Kidney (tissue), 14 donors: ENCODE measurements around the gene PRODH2. TPM values are rescaled to one million over a fixed set of nuclear protein-coding genes. Genes with fewer than 3 reads are reported as not detected.

Source experiments
- DNase-seq, 5 donors: peaks; one replicate each; pipeline ENCODE4 v3.0.0-alpha.2; 2013 to 2020
- FAIRE-seq: peaks from 2 replicates; lab custom pipeline; 2012; peaks lifted over from hg19 to GRCh38; lab: Jason Lieb, UNC
- H3K27ac ChIP-seq, 2 donors: one replicate each; pipeline ENCODE4 v1.7.0; 2013; ENCODE audit warnings: low read depth in 2 of 2, low read length in 2 of 2, inconsistent platforms in 1 of 2
- H3K27me3 ChIP-seq: one replicate; pipeline ENCODE4 v1.7.1; 2013; ENCODE audit warnings: low read length, inconsistent platforms; ENCODE audit not compliant: control insufficient read depth, insufficient read depth
- H3K36me3 ChIP-seq, 3 donors: one replicate each; pipeline versions ENCODE4 v1.7.0 to v1.7.1; 2013; ENCODE audit warnings: low read length in 3 of 3, control low read depth in 1 of 3, inconsistent platforms in 1 of 3; ENCODE audit not compliant: insufficient read depth in 3 of 3, control insufficient read depth in 2 of 3
- H3K4me1 ChIP-seq, 3 donors: one replicate each; pipeline versions ENCODE4 v1.7.0 to v1.7.1; 2013; ENCODE audit warnings: low read length in 3 of 3, inconsistent platforms in 1 of 3, low read depth in 1 of 3; ENCODE audit not compliant: control insufficient read depth in 2 of 3, insufficient read depth in 2 of 3
- H3K4me3 ChIP-seq, 3 donors: one replicate each; pipeline versions ENCODE4 v1.7.0 to v1.8.1; 2013; ENCODE audit warnings: low read length in 3 of 3, control low read depth in 1 of 3, inconsistent platforms in 1 of 3
- H3K9ac ChIP-seq, 3 donors: one replicate each; pipeline versions ENCODE4 v1.7.0 to v1.7.1; 2013; ENCODE audit warnings: low read length in 3 of 3, control low read depth in 1 of 3, inconsistent platforms in 1 of 3
- H3K9me3 ChIP-seq, 3 donors: one replicate each; pipeline versions ENCODE4 v1.7.0 to v1.7.1; 2013; ENCODE audit warnings: low read length in 3 of 3, control low read depth in 1 of 3, inconsistent platforms in 1 of 3; ENCODE audit not compliant: control insufficient read depth in 2 of 3, insufficient read depth in 1 of 3
- intact Hi-C: fragments of 100-400 bp; cut with DNase I; formaldehyde crosslinking; loops from one replicate; pipeline ENCODE4 v1.11.1; 2022
- polyA plus RNA-seq: library from polyadenylated mRNA; stranded (reverse); fragments of 350-450 nt; fragmentation: Illumina TruSeq; extraction: RNeasy Lipid Tissue Mini Kit (QIAGEN cat#74804); gene quantifications from one replicate; pipeline ENCODE4 v1.2.3, GENCODE V29; 2014; ENCODE audit warnings: low read depth, low replicate concordance; ENCODE audit not compliant: insufficient read depth
- total RNA-seq: library from RNA; stranded (reverse); fragmentation: NEBNext Ultra II Directional; extraction: Animal tissue kit (Norgen Biotek cat#: 25700); gene quantifications from one replicate; pipeline ENCODE4 v1.2.1, GENCODE V29; 2021
- TF ChIP-seq, protein P1 (sequence below): IDR thresholded peaks from 3 replicates; pipeline ENCODE4 v1.5.1; 2012; ENCODE audit warnings: mild to moderate bottlenecking, moderate library complexity, borderline replicate concordance; ENCODE audit not compliant: insufficient read depth; ENCODE audit errors: extremely low read depth
- donor health status: control.
- donor health status: control.
- donor health status: control.
- donor health status: control.
- donor health status: control.
- donor health status: DM: yes; HTN: yes; CAD: no.
- donor health status: Normal renal cell carcinoma (clear cell type).

PRODH2 gene
- total and polyA plus RNA-seq, 2 donors from 2014 or later, result 9.0 to 409 TPM

DNA sequence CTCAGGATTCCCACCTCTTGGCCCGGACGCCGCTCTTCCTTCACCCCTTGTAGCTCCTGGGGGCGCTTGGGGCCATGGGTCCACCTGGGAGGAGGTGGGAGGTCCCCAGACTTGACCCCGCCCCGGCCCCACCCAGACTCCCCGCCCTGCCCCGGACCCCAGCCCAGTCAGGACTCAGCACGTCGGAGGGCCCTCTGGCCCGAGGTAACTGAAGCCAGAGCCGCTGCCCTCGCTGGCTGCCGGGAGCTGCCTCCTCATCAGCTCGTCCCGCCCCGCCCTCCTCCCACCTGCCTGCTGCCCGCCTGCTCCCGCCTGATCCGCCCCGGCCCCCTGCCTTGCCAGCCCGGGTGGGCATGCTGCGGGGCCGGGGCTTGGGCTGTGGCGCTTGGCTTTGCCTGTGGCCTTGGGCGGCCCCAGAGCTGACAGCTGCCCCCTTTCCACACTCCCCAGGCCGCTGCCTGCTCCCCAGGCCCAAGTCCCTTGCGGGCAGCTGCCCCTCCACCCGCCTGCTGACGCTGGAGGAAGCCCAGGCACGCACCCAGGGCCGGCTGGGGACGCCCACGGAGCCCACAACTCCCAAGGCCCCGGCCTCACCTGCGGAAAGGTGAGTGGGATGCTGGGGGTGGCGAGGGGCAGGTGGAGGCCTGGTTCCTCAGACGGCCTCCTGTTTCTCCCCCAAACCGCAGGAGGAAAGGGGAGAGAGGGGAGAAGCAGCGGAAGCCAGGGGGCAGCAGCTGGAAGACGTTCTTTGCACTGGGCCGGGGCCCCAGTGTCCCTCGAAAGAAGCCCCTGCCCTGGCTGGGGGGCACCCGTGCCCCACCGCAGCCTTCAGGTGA lies 27.9 kb downstream of the PRODH2 start:
- no peaks in the 10 kb centered on the region for H3K4me1 ChIP-seq
- no peak overlapping the region for H3K27ac ChIP-seq
- intact Hi-C loops, result no loop called here
- H3K9me3 ChIP-seq, result no peaks in the 10 kb centered on the region
- no peaks in the 10 kb centered on the region for H3K36me3 ChIP-seq
- H3K9ac ChIP-seq, result no peak overlapping the region
- FAIRE-seq (no peak), DNase-seq (peak in 3 of 5 donors; percentile 17 to 72 (median 32))
- H3K4me3 ChIP-seq, result no peak overlapping the region
- H3K27me3 ChIP-seq, result no peaks in the 10 kb centered on the region
- TF ChIP-seq, protein P1, sequence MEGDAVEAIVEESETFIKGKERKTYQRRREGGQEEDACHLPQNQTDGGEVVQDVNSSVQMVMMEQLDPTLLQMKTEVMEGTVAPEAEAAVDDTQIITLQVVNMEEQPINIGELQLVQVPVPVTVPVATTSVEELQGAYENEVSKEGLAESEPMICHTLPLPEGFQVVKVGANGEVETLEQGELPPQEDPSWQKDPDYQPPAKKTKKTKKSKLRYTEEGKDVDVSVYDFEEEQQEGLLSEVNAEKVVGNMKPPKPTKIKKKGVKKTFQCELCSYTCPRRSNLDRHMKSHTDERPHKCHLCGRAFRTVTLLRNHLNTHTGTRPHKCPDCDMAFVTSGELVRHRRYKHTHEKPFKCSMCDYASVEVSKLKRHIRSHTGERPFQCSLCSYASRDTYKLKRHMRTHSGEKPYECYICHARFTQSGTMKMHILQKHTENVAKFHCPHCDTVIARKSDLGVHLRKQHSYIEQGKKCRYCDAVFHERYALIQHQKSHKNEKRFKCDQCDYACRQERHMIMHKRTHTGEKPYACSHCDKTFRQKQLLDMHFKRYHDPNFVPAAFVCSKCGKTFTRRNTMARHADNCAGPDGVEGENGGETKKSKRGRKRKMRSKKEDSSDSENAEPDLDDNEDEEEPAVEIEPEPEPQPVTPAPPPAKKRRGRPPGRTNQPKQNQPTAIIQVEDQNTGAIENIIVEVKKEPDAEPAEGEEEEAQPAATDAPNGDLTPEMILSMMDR, result no peak

DNA sequence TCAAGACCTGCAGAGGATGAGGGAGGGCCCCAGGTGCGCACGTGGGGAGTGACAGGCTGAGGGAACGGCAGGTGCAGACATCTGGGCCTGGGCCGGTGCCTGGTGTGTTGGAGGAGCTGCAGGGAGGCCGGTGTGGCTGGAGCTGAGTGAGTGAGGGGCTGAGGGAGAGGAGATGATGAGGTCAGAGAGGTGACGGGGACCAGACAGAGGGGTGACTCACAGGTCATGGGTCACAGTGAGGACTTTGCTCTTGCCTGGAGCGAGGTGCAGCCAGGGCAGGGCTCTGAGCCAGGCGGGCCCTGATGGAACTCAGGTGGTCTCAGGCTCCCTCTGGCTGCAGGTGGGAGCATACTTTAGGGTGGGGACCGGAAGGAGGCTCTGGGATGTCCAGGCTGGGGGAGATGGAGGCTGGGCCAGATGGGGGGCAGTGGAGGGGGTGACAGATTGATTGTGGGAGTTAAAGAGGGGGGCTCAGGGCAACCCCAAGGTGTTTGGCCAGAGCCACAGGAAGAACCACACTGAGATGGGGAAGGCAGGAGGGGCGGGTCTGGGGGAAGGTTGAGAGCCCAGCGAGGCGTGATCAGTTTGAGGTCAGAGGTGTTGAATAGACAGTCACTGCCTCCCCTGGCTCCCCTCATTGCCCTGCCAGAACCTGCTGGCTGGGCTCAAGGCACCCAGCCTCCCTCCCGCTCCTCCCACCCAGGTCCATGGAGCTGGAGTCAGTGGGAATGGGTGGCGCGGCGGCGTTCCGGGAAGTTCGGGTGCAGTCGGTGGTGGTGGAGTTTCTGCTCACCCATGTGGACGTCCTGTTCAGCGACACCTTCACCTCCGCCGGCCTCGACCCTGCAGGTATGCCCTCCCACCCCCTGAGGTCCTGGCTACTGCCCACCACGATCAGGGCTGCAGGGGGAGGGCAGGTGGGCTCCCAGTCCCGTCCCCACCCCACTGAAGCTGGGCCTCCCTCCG lies 28.9 kb downstream of the PRODH2 start:
- Histone ChIP-seq H3K4me1 (no peaks in the 10 kb centered on the region), H3K9ac (no peak overlapping the region), H3K27ac (no peak overlapping the region), H3K27me3 (no peaks in the 10 kb centered on the region), H3K4me3 (no peak overlapping the region), H3K9me3 (no peaks in the 10 kb centered on the region), H3K36me3 (no peaks in the 10 kb centered on the region)
- DNase-seq, result peak in 1 of 5 donors; percentile 52
- intact Hi-C loops, result no loop called here
- TF ChIP-seq, protein P1, result no peak
- FAIRE-seq, result no peak

DNA sequence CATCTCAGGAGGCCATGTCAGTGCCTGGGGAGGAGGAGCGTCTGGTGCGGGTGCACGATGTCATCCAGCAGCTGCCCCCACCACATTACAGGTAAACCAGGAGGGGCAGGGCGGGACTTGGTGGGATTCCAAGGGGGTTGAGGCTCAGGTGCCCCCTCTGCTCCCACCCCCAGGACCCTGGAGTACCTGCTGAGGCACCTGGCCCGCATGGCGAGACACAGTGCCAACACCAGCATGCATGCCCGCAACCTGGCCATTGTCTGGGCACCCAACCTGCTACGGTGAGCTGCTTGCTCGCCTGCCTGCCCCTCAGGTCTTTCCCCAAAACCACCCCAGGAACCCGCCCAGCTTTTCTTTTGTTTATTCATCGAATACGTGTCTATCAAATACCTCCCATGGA lies 30.1 kb downstream of the PRODH2 start:
- no peak overlapping the region for H3K4me3 ChIP-seq
- DNase-seq, result no peak
- no peak overlapping the region for H3K9ac ChIP-seq
- H3K27ac ChIP-seq, result no peak overlapping the region
- FAIRE-seq, result no peak
- TF ChIP-seq, protein P1, result no peak
- no peaks in the 10 kb centered on the region for H3K9me3 ChIP-seq
- H3K4me1 ChIP-seq, result no peaks in the 10 kb centered on the region
- no peaks in the 10 kb centered on the region for H3K36me3 ChIP-seq
- H3K27me3 ChIP-seq, result no peaks in the 10 kb centered on the region
- intact Hi-C loops, result no loop called here
